Measurements from ENCODE around the gene RUNX2.

The RUNX2 gene

GRCh38 chr6:45477278-45477677 lies 149.1 kb downstream of the RUNX2 start:
- no peak overlapping the region for H3K27ac ChIP-seq (ENCODE audit: low read depth, low read length)
- no peak overlapping the region for H3K9ac ChIP-seq (ENCODE audit: low read depth, low read length)
- 92% methylated on average over 2 of the region's 2 CpGs for WGBS
- H3K36me3 ChIP-seq (ENCODE audit: insufficient read depth, low read length): no peaks in the 10 kb centered on the region
- H3K9me3 ChIP-seq (ENCODE audit: insufficient read depth, low read depth, low read length): no peaks in the 10 kb centered on the region
- 0 out of 2 replicates have a peak, but pooled peaks cover 4% of the 10 kb centered on the region for H3K4me1 ChIP-seq (ENCODE audit: insufficient read depth, low read length)
- H3K27me3 ChIP-seq (ENCODE audit: insufficient read depth, low read length): no peaks in the 10 kb centered on the region
- no peak overlapping the region for H3K4me3 ChIP-seq (ENCODE audit: low read length)

GRCh38 chr6:45477790-45478189 lies 149.7 kb downstream of the RUNX2 start:
- Histone ChIP-seq H3K9ac (ENCODE audit: low read depth, low read length) (no peak overlapping the region), H3K4me1 (ENCODE audit: insufficient read depth, low read length) (0 out of 2 replicates have a peak, but pooled peaks cover 4% of the 10 kb centered on the region), H3K27me3 (ENCODE audit: insufficient read depth, low read length) (no peaks in the 10 kb centered on the region), H3K27ac (ENCODE audit: low read depth, low read length) (no peak overlapping the region), H3K4me3 (ENCODE audit: low read length) (no peak overlapping the region), H3K9me3 (ENCODE audit: insufficient read depth, low read depth, low read length) (no peaks in the 10 kb centered on the region), H3K36me3 (ENCODE audit: insufficient read depth, low read length) (no peaks in the 10 kb centered on the region)
- 85% methylated on average over 3 of the region's 3 CpGs for WGBS

GRCh38 chr6:45478240-45478639 lies 150.1 kb downstream of the RUNX2 start:
- H3K27me3 ChIP-seq (ENCODE audit: insufficient read depth, low read length): no peaks in the 10 kb centered on the region
- WGBS: no CpG with 5 or more reads among the region's 2 CpGs
- H3K4me1 ChIP-seq (ENCODE audit: insufficient read depth, low read length): 0 out of 2 replicates have a peak, but pooled peaks cover 3% of the 10 kb centered on the region
- no peak overlapping the region for H3K27ac ChIP-seq (ENCODE audit: low read depth, low read length)
- no peak overlapping the region for H3K4me3 ChIP-seq (ENCODE audit: low read length)
- H3K36me3 ChIP-seq (ENCODE audit: insufficient read depth, low read length): no peaks in the 10 kb centered on the region
- H3K9ac ChIP-seq (ENCODE audit: low read depth, low read length): no peak overlapping the region
- no peaks in the 10 kb centered on the region for H3K9me3 ChIP-seq (ENCODE audit: insufficient read depth, low read depth, low read length)

- H3K27me3 ChIP-seq (ENCODE audit: insufficient read depth, low read length): no peaks in the 10 kb centered on the region
- WGBS: 96% methylated on average over 6 of the region's 7 CpGs
- no peak overlapping the region for H3K9ac ChIP-seq (ENCODE audit: low read depth, low read length)
- H3K4me3 ChIP-seq (ENCODE audit: low read length): no peak overlapping the region
- H3K4me1 ChIP-seq (ENCODE audit: insufficient read depth, low read length): no peaks in the 10 kb centered on the region
- no peak overlapping the region for H3K27ac ChIP-seq (ENCODE audit: low read depth, low read length)
- no peaks in the 10 kb centered on the region for H3K36me3 ChIP-seq (ENCODE audit: insufficient read depth, low read length)
- no peaks in the 10 kb centered on the region for H3K9me3 ChIP-seq (ENCODE audit: insufficient read depth, low read depth, low read length)
These were observed 152.0 kb downstream of the RUNX2 start for GRCh38 chr6:45479834-45480751.

GRCh38 chr6:45480752-45481415 lies 152.8 kb downstream of the RUNX2 start:
- Histone ChIP-seq H3K27ac (ENCODE audit: low read depth, low read length) (no peak overlapping the region), H3K4me1 (ENCODE audit: insufficient read depth, low read length) (no peaks in the 10 kb centered on the region), H3K4me3 (ENCODE audit: low read length) (no peak overlapping the region), H3K36me3 (ENCODE audit: insufficient read depth, low read length) (no peaks in the 10 kb centered on the region), H3K9ac (ENCODE audit: low read depth, low read length) (no peak overlapping the region), H3K9me3 (ENCODE audit: insufficient read depth, low read depth, low read length) (no peaks in the 10 kb centered on the region), H3K27me3 (ENCODE audit: insufficient read depth, low read length) (no peaks in the 10 kb centered on the region)
- WGBS: 97% methylated on average over 7 of the region's 7 CpGs

- Histone ChIP-seq H3K4me3 (ENCODE audit: low read length) (no peak overlapping the region), H3K9ac (ENCODE audit: low read depth, low read length) (no peak overlapping the region), H3K36me3 (ENCODE audit: insufficient read depth, low read length) (no peaks in the 10 kb centered on the region), H3K9me3 (ENCODE audit: insufficient read depth, low read depth, low read length) (no peaks in the 10 kb centered on the region), H3K4me1 (ENCODE audit: insufficient read depth, low read length) (no peaks in the 10 kb centered on the region), H3K27ac (ENCODE audit: low read depth, low read length) (no peak overlapping the region), H3K27me3 (ENCODE audit: insufficient read depth, low read length) (no peaks in the 10 kb centered on the region)
- 93% methylated on average over 3 of the region's 3 CpGs for WGBS
These were observed 154.9 kb downstream of the RUNX2 start for GRCh38 chr6:45483021-45483420.

- Histone ChIP-seq H3K4me1 (ENCODE audit: insufficient read depth, low read length) (no peaks in the 10 kb centered on the region), H3K9ac (ENCODE audit: low read depth, low read length) (no peak overlapping the region), H3K9me3 (ENCODE audit: insufficient read depth, low read depth, low read length) (no peaks in the 10 kb centered on the region), H3K27ac (ENCODE audit: low read depth, low read length) (no peak overlapping the region), H3K36me3 (ENCODE audit: insufficient read depth, low read length) (no peaks in the 10 kb centered on the region), H3K27me3 (ENCODE audit: insufficient read depth, low read length) (no peaks in the 10 kb centered on the region), H3K4me3 (ENCODE audit: low read length) (no peak overlapping the region)
- 93% methylated on average over 5 of the region's 5 CpGs for WGBS
These were observed 155.4 kb downstream of the RUNX2 start for GRCh38 chr6:45483501-45483900.

- Histone ChIP-seq H3K27me3 (ENCODE audit: insufficient read depth, low read length) (no peaks in the 10 kb centered on the region), H3K9me3 (ENCODE audit: insufficient read depth, low read depth, low read length) (no peaks in the 10 kb centered on the region), H3K9ac (ENCODE audit: low read depth, low read length) (no peak overlapping the region), H3K27ac (ENCODE audit: low read depth, low read length) (no peak overlapping the region), H3K4me3 (ENCODE audit: low read length) (no peak overlapping the region), H3K4me1 (ENCODE audit: insufficient read depth, low read length) (peaks cover 2% of the 10 kb centered on the region; the same call in 1 of the 2 replicates), H3K36me3 (ENCODE audit: insufficient read depth, low read length) (no peaks in the 10 kb centered on the region)
- WGBS: 95% methylated on average over 4 of the region's 4 CpGs
These were observed 158.6 kb downstream of the RUNX2 start for GRCh38 chr6:45486736-45487135.

- H3K4me3 ChIP-seq (ENCODE audit: low read length): no peak overlapping the region
These were observed 159.5 kb downstream of the RUNX2 start for GRCh38 chr6:45487645-45488044.

GRCh38 chr6:45488269-45488668 lies 160.1 kb downstream of the RUNX2 start:
- Histone ChIP-seq H3K4me1 (ENCODE audit: insufficient read depth, low read length) (peaks cover 3% of the 10 kb centered on the region; the same call in 1 of the 2 replicates), H3K27me3 (ENCODE audit: insufficient read depth, low read length) (no peaks in the 10 kb centered on the region), H3K9ac (ENCODE audit: low read depth, low read length) (no peak overlapping the region), H3K9me3 (ENCODE audit: insufficient read depth, low read depth, low read length) (no peaks in the 10 kb centered on the region), H3K27ac (ENCODE audit: low read depth, low read length) (no peak overlapping the region), H3K36me3 (ENCODE audit: insufficient read depth, low read length) (no peaks in the 10 kb centered on the region), H3K4me3 (ENCODE audit: low read length) (no peak overlapping the region)

More at GRCh38 chr6:45487645-45488044, 159.5 kb downstream of the RUNX2 start:
- H3K4me1 ChIP-seq (ENCODE audit: insufficient read depth, low read length): peaks cover 3% of the 10 kb centered on the region; the same call in 1 of the 2 replicates
- H3K9ac ChIP-seq (ENCODE audit: low read depth, low read length): no peak overlapping the region
- no peaks in the 10 kb centered on the region for H3K27me3 ChIP-seq (ENCODE audit: insufficient read depth, low read length)
- H3K36me3 ChIP-seq (ENCODE audit: insufficient read depth, low read length): no peaks in the 10 kb centered on the region
- H3K9me3 ChIP-seq (ENCODE audit: insufficient read depth, low read depth, low read length): no peaks in the 10 kb centered on the region
- H3K27ac ChIP-seq (ENCODE audit: low read depth, low read length): no peak overlapping the region

GRCh38 chr6:45488889-45489288 lies 160.8 kb downstream of the RUNX2 start:
- Histone ChIP-seq H3K36me3 (ENCODE audit: insufficient read depth, low read length) (no peaks in the 10 kb centered on the region), H3K4me3 (ENCODE audit: low read length) (no peak overlapping the region), H3K9me3 (ENCODE audit: insufficient read depth, low read depth, low read length) (no peaks in the 10 kb centered on the region), H3K27ac (ENCODE audit: low read depth, low read length) (no peak overlapping the region), H3K9ac (ENCODE audit: low read depth, low read length) (no peak overlapping the region), H3K4me1 (ENCODE audit: insufficient read depth, low read length) (peaks cover 3% of the 10 kb centered on the region; the same call in 1 of the 2 replicates), H3K27me3 (ENCODE audit: insufficient read depth, low read length) (no peaks in the 10 kb centered on the region)
- WGBS: 95% methylated on average over 2 of the region's 2 CpGs

Data from HUES64 (cell line).